ENCODE results near the gene FBP1.

The FBP1 gene

GRCh38 chr9:94630281-94630680 lies 9.0 kb downstream of the FBP1 start:
- no peak for TF ChIP-seq CTCF (IDR thresholded peaks at IDR 0.05)

- TF ChIP-seq CTCF (IDR thresholded peaks at IDR 0.05) = no peak
Measured at GRCh38 chr9:94627287-94627686, 12.0 kb downstream of the FBP1 start.

GRCh38 chr9:94625835-94626234 lies 13.5 kb downstream of the FBP1 start:
- TF ChIP-seq CTCF (IDR thresholded peaks at IDR 0.05) = no peak

- no peak for TF ChIP-seq CTCF (IDR thresholded peaks at IDR 0.05)
Measured at GRCh38 chr9:94624629-94625028, 14.7 kb downstream of the FBP1 start.

- peak; percentile 27; the same call in 1 of the 2 replicates for TF ChIP-seq CTCF (IDR thresholded peaks at IDR 0.05)
Measured at GRCh38 chr9:94623253-94623652, 16.1 kb downstream of the FBP1 start.

GRCh38 chr9:94622087-94622800 lies 17.1 kb downstream of the FBP1 start:
- TF ChIP-seq CTCF (IDR thresholded peaks at IDR 0.05) = no peak

- TF ChIP-seq CTCF (IDR thresholded peaks at IDR 0.05) = no peak
Measured at GRCh38 chr9:94619026-94619425, 20.3 kb downstream of the FBP1 start.

- TF ChIP-seq CTCF (IDR thresholded peaks at IDR 0.05) = no peak
Measured at GRCh38 chr9:94613003-94613402, 26.3 kb downstream of the FBP1 start.

Data from LNCAP (cell line).